ENCODE measurements around the gene UNC13C. TPM values are rescaled to one million over a fixed set of nuclear protein-coding genes. Genes with fewer than 3 reads are reported as not detected.

The UNC13C gene
- polyA plus RNA-seq, 1 of the 3 experiments (the other 2 are of a cell fraction): not detected

GRCh38 chr15:54026258-54026657, 48.0 kb downstream of the UNC13C start:
- CTCF ChIA-PET: no interaction called here
- Histone ChIP-seq H3K36me3 (replicated peaks in 1 of 2; ENCODE audit: control insufficient read depth in 1 of 2, insufficient read depth in 2 of 2, low read length in 1 of 2) (no peaks in the 10 kb centered on the region), H3K4me3 (ENCODE audit: low read depth in 2 of 2, low read length in 1 of 2) (no peak overlapping the region), H3K27me3 (ENCODE audit: insufficient read depth) (no peaks in the 10 kb centered on the region; the same call in 1 of the 2 replicates), H3F3A (replicated peaks; ENCODE audit: insufficient read depth) (no peaks in the 10 kb centered on the region), H3K9me2 (no peaks in the 10 kb centered on the region), H3K9me3 (no peaks in the 10 kb centered on the region), H2AFZ (ENCODE audit: low read depth) (no peak overlapping the region), H3K9ac (no peak overlapping the region), H3K27ac (ENCODE audit: low read depth in 2 of 2, low read length in 1 of 2) (no peak overlapping the region), H3K4me1 (ENCODE audit: control insufficient read depth in 1 of 2, insufficient read depth in 2 of 2, low read depth in 1 of 2, low read length in 1 of 2) (no peaks in the 10 kb centered on the region), H3K4me2 (no peak overlapping the region), H3K79me2 (ENCODE audit: insufficient read depth) (no peaks in the 10 kb centered on the region), H4K20me1 (ENCODE audit: insufficient read depth) (no peaks in the 10 kb centered on the region)
- DNase-seq: no peak
- TF ChIP-seq RCOR1 (IDR thresholded peaks at IDR 0.05; ENCODE audit: low read length): no peak
- no peak for TF ChIP-seq RXRA (IDR thresholded peaks at IDR 0.05; ENCODE audit: borderline replicate concordance, low read depth)
- TF ChIP-seq RFX5 (IDR thresholded peaks at IDR 0.05; ENCODE audit: low read length): no peak
- TF ChIP-seq TAF1 (IDR thresholded peaks at IDR 0.05; ENCODE audit: borderline replicate concordance, low read depth, low read length): no peak
- no peak for TF ChIP-seq TCF12 (IDR thresholded peaks at IDR 0.05)
- TF ChIP-seq GABPA (IDR thresholded peaks at IDR 0.05; ENCODE audit: low read depth): no peak
- no peak for TF ChIP-seq POLR2AphosphoS5 (IDR thresholded peaks at IDR 0.05; ENCODE audit: low read depth, low read length)
- TF ChIP-seq MAX (IDR thresholded peaks at IDR 0.05; ENCODE audit: low read depth): no peak
- no peak for TF ChIP-seq YY1 (IDR thresholded peaks at IDR 0.05; ENCODE audit: low read depth)
- TF ChIP-seq USF1 (IDR thresholded peaks at IDR 0.05; ENCODE audit: borderline replicate concordance, low read depth): no peak
- TF ChIP-seq USF2 (IDR thresholded peaks at IDR 0.05; ENCODE audit: borderline replicate concordance, low read depth, low read length): no peak
- no peak for TF ChIP-seq EP300 (IDR thresholded peaks at IDR 0.05; ENCODE audit: borderline replicate concordance in 1 of 2, low read depth in 1 of 2, low read length in 1 of 2)
- TF ChIP-seq MXI1 (IDR thresholded peaks at IDR 0.05; ENCODE audit: low read depth, low read length): no peak
- WGBS (ENCODE audit: low lambda C conversion rate): 22% methylated on average over 3 of the region's 3 CpGs
- POLR2A ChIA-PET: no interaction called here

GRCh38 chr15:54026891-54027290, 48.6 kb downstream of the UNC13C start:
- Histone ChIP-seq H3K4me1 (ENCODE audit: control insufficient read depth in 1 of 2, insufficient read depth in 2 of 2, low read depth in 1 of 2, low read length in 1 of 2) (no peaks in the 10 kb centered on the region), H3K79me2 (ENCODE audit: insufficient read depth) (no peaks in the 10 kb centered on the region), H3K27me3 (ENCODE audit: insufficient read depth) (no peaks in the 10 kb centered on the region; the same call in 1 of the 2 replicates), H3K36me3 (replicated peaks in 1 of 2; ENCODE audit: control insufficient read depth in 1 of 2, insufficient read depth in 2 of 2, low read length in 1 of 2) (no peaks in the 10 kb centered on the region), H3K9ac (no peak overlapping the region), H3K9me2 (no peaks in the 10 kb centered on the region), H3K27ac (ENCODE audit: low read depth in 2 of 2, low read length in 1 of 2) (no peak overlapping the region), H3K4me3 (ENCODE audit: low read depth in 2 of 2, low read length in 1 of 2) (no peak overlapping the region), H4K20me1 (ENCODE audit: insufficient read depth) (no peaks in the 10 kb centered on the region), H3K4me2 (no peak overlapping the region), H3F3A (replicated peaks; ENCODE audit: insufficient read depth) (no peaks in the 10 kb centered on the region), H3K9me3 (no peaks in the 10 kb centered on the region), H2AFZ (ENCODE audit: low read depth) (no peak overlapping the region)
- 4% methylated on average over 2 of the region's 2 CpGs for WGBS (ENCODE audit: low lambda C conversion rate)
- CTCF ChIA-PET: no interaction called here
- TF ChIP-seq MAX (IDR thresholded peaks at IDR 0.05; ENCODE audit: low read depth) (no peak), POLR2AphosphoS5 (IDR thresholded peaks at IDR 0.05; ENCODE audit: low read depth, low read length) (no peak), SMC3 (IDR thresholded peaks at IDR 0.05; ENCODE audit: low read depth, low read length) (no peak), ZBTB33 (IDR thresholded peaks at IDR 0.05; ENCODE audit: borderline replicate concordance, low read depth) (no peak), GABPA (IDR thresholded peaks at IDR 0.05; ENCODE audit: low read depth) (no peak), CTCF (IDR thresholded peaks at IDR 0.05) (no peak), RCOR1 (IDR thresholded peaks at IDR 0.05; ENCODE audit: low read length) (no peak), USF2 (IDR thresholded peaks at IDR 0.05; ENCODE audit: borderline replicate concordance, low read depth, low read length) (no peak), TEAD4 (IDR thresholded peaks at IDR 0.05; ENCODE audit: borderline replicate concordance, insufficient read depth) (no peak)
- POLR2A ChIA-PET: no interaction called here
- DNase-seq: no peak
